ENCODE data around the gene FBXO17. TPM values are rescaled to one million over a fixed set of nuclear protein-coding genes. Genes with fewer than 3 reads are reported as not detected.
A peak's percentile ranks its signal among the peaks of the same experiment; 100 is the strongest.

FBXO17 gene
- total and polyA plus RNA-seq, 3 experiments from 2014 or later = 0.16 TPM; not detected in 2

- Histone ChIP-seq H3K36me3 (ENCODE audit: insufficient read depth, low read length) (no peaks in the 10 kb centered on the region), H3K27me3 (ENCODE audit: insufficient read depth, low read length, poor library complexity, severe bottlenecking) (no peaks in the 10 kb centered on the region), H3K4me3 (ENCODE audit: low read length) (no peak overlapping the region), H3K4me1 (ENCODE audit: insufficient read depth, low read length) (peaks cover 31% of the 10 kb centered on the region), H3K9me3 (ENCODE audit: low read length) (no peaks in the 10 kb centered on the region), H3K27ac (ENCODE audit: low read depth, low read length) (peak overlapping the region; percentile 68)
- H3K4me3 Mint-ChIP-seq = peak overlapping the region; percentile 48 to 71 (median 55)
- H3K36me3 Mint-ChIP-seq = peaks cover 0 to 33% (median 16%) of the 10 kb centered on the region in 3 donors
- ChIA-PET CTCF (interaction anchor here (0.6 kb wide), 1 partner anchor 13 kb away, joined by 3 read pairs; no protein-coding TSS in a partner anchor), POLR2A (interaction anchor here (0.7 to 1.2 kb wide), 2 partner anchors 75 to 343 kb away, joined by 3 read pairs; no protein-coding TSS in a partner anchor)
- peak overlapping the region; percentile 90 to 96 (median 93) for H3K27ac Mint-ChIP-seq
- H3K9me3 Mint-ChIP-seq = no peaks in the 10 kb centered on the region
- H3K4me1 Mint-ChIP-seq = peaks cover 31 to 45% (median 36%) of the 10 kb centered on the region in 3 donors
- no peaks in the 10 kb centered on the region for H3K27me3 Mint-ChIP-seq
- DNase-seq = peak in 4 of 5 donors; percentile 23 to 73 (median 50)
These were observed 51.2 kb downstream of the FBXO17 start for GRCh38 chr19:38924388-38924787.

- no peak overlapping the region for H3K4me3 ChIP-seq (ENCODE audit: low read length)
- H3K27me3 ChIP-seq (ENCODE audit: insufficient read depth, low read length, poor library complexity, severe bottlenecking) = no peaks in the 10 kb centered on the region
- CTCF ChIA-PET = no interaction called here
- H3K9me3 ChIP-seq (ENCODE audit: low read length) = no peaks in the 10 kb centered on the region
- Mint-ChIP-seq H3K36me3 (peaks cover 0 to 34% (median 16%) of the 10 kb centered on the region in 3 donors), H3K9me3 (no peaks in the 10 kb centered on the region), H3K27ac (peak overlapping the region in 3 of 8 donors; percentile 26 to 75 (median 57)), H3K4me3 (no peak overlapping the region), H3K4me1 (peaks cover 15 to 26% (median 22%) of the 10 kb centered on the region in 3 donors), H3K27me3 (no peaks in the 10 kb centered on the region)
- POLR2A ChIA-PET = no interaction called here
- no peak for DNase-seq
- no peaks in the 10 kb centered on the region for H3K36me3 ChIP-seq (ENCODE audit: insufficient read depth, low read length)
- peaks cover 12% of the 10 kb centered on the region for H3K4me1 ChIP-seq (ENCODE audit: insufficient read depth, low read length)
- H3K27ac ChIP-seq (ENCODE audit: low read depth, low read length) = no peak overlapping the region
These were observed 53.1 kb downstream of the FBXO17 start for GRCh38 chr19:38922482-38922881.

GRCh38 chr19:38921420-38922274, 53.9 kb downstream of the FBXO17 start:
- DNase-seq = no peak
- no peak overlapping the region for H3K4me3 Mint-ChIP-seq
- peaks cover 15 to 24% (median 22%) of the 10 kb centered on the region in 3 donors for H3K4me1 Mint-ChIP-seq
- H3K27ac Mint-ChIP-seq = peak overlapping the region in 5 of 8 donors; percentile 51 to 96 (median 71)
- H3K4me3 ChIP-seq (ENCODE audit: low read length) = no peak overlapping the region
- H3K27ac ChIP-seq (ENCODE audit: low read depth, low read length) = no peak overlapping the region
- no peaks in the 10 kb centered on the region for H3K9me3 Mint-ChIP-seq
- peaks cover 12% of the 10 kb centered on the region for H3K4me1 ChIP-seq (ENCODE audit: insufficient read depth, low read length)
- no peaks in the 10 kb centered on the region for H3K27me3 Mint-ChIP-seq
- POLR2A ChIA-PET = no interaction called here
- peaks cover 0 to 34% (median 16%) of the 10 kb centered on the region in 3 donors for H3K36me3 Mint-ChIP-seq
- H3K36me3 ChIP-seq (ENCODE audit: insufficient read depth, low read length) = no peaks in the 10 kb centered on the region
- CTCF ChIA-PET = no interaction called here
- H3K27me3 ChIP-seq (ENCODE audit: insufficient read depth, low read length, poor library complexity, severe bottlenecking) = no peaks in the 10 kb centered on the region
- no peaks in the 10 kb centered on the region for H3K9me3 ChIP-seq (ENCODE audit: low read length)

GRCh38 chr19:38920602-38921419, 54.7 kb downstream of the FBXO17 start:
- H3K27me3 Mint-ChIP-seq = no peaks in the 10 kb centered on the region
- CTCF ChIA-PET = no interaction called here
- POLR2A ChIA-PET = no interaction called here

GRCh38 chr19:38919837-38920601, 55.5 kb downstream of the FBXO17 start:
- H3K9me3 Mint-ChIP-seq = no peaks in the 10 kb centered on the region
- peaks cover 6% of the 10 kb centered on the region for H3K4me1 ChIP-seq (ENCODE audit: insufficient read depth, low read length)
- no peaks in the 10 kb centered on the region for H3K36me3 ChIP-seq (ENCODE audit: insufficient read depth, low read length)
- H3K36me3 Mint-ChIP-seq = peaks cover 0 to 27% (median 16%) of the 10 kb centered on the region in 3 donors
- H3K27ac ChIP-seq (ENCODE audit: low read depth, low read length) = no peak overlapping the region
- peaks cover 9 to 11% (median 10%) of the 10 kb centered on the region in 3 donors for H3K4me1 Mint-ChIP-seq
- DNase-seq = no peak
- no peaks in the 10 kb centered on the region for H3K9me3 ChIP-seq (ENCODE audit: low read length)
- no peaks in the 10 kb centered on the region for H3K27me3 ChIP-seq (ENCODE audit: insufficient read depth, low read length, poor library complexity, severe bottlenecking)
- CTCF ChIA-PET = interaction anchor here (2.0 kb wide), 1 partner anchor 10 kb away, joined by 9 read pairs; the partner anchor contains the start of genes MRPS12 and SARS2
- no peaks in the 10 kb centered on the region for H3K27me3 Mint-ChIP-seq
- H3K4me3 Mint-ChIP-seq = no peak overlapping the region
- peak overlapping the region in 1 of 8 donors; percentile 91 for H3K27ac Mint-ChIP-seq
- POLR2A ChIA-PET = no interaction called here
- H3K4me3 ChIP-seq (ENCODE audit: low read length) = no peak overlapping the region

More at GRCh38 chr19:38920602-38921419, 54.7 kb downstream of the FBXO17 start:
- peaks cover 0 to 29% (median 16%) of the 10 kb centered on the region in 3 donors for H3K36me3 Mint-ChIP-seq
- Histone ChIP-seq H3K9me3 (ENCODE audit: low read length) (no peaks in the 10 kb centered on the region), H3K27ac (ENCODE audit: low read depth, low read length) (no peak overlapping the region), H3K4me3 (ENCODE audit: low read length) (no peak overlapping the region), H3K4me1 (ENCODE audit: insufficient read depth, low read length) (peaks cover 12% of the 10 kb centered on the region), H3K36me3 (ENCODE audit: insufficient read depth, low read length) (no peaks in the 10 kb centered on the region), H3K27me3 (ENCODE audit: insufficient read depth, low read length, poor library complexity, severe bottlenecking) (no peaks in the 10 kb centered on the region)
- DNase-seq = no peak
- H3K27ac Mint-ChIP-seq = no peak overlapping the region
- H3K4me1 Mint-ChIP-seq = peaks cover 14 to 17% (median 15%) of the 10 kb centered on the region in 3 donors
- H3K4me3 Mint-ChIP-seq = no peak overlapping the region
- no peaks in the 10 kb centered on the region for H3K9me3 Mint-ChIP-seq

- POLR2A ChIA-PET = no interaction called here
- H3K27me3 Mint-ChIP-seq = no peaks in the 10 kb centered on the region
- H3K36me3 Mint-ChIP-seq = peaks cover 0 to 21% (median 12%) of the 10 kb centered on the region in 3 donors
- CTCF ChIA-PET = interaction anchor here (2.0 kb wide), 1 partner anchor 11 kb away, joined by 9 read pairs; the partner anchor contains the start of genes MRPS12 and SARS2
- H3K4me1 Mint-ChIP-seq = no peaks in the 10 kb centered on the region
- Histone ChIP-seq H3K27me3 (ENCODE audit: insufficient read depth, low read length, poor library complexity, severe bottlenecking) (no peaks in the 10 kb centered on the region), H3K9me3 (ENCODE audit: low read length) (no peaks in the 10 kb centered on the region), H3K4me1 (ENCODE audit: insufficient read depth, low read length) (no peaks in the 10 kb centered on the region), H3K27ac (ENCODE audit: low read depth, low read length) (no peak overlapping the region), H3K4me3 (ENCODE audit: low read length) (no peak overlapping the region), H3K36me3 (ENCODE audit: insufficient read depth, low read length) (no peaks in the 10 kb centered on the region)
- no peak for DNase-seq
- no peak overlapping the region for H3K4me3 Mint-ChIP-seq
- no peak overlapping the region for H3K27ac Mint-ChIP-seq
- no peaks in the 10 kb centered on the region for H3K9me3 Mint-ChIP-seq
These were observed 57.0 kb downstream of the FBXO17 start for GRCh38 chr19:38918526-38918925.

- peak overlapping the region in 1 of 8 donors; percentile 33 for H3K27ac Mint-ChIP-seq
- no peaks in the 10 kb centered on the region for H3K27me3 Mint-ChIP-seq
- Histone ChIP-seq H3K27me3 (ENCODE audit: insufficient read depth, low read length, poor library complexity, severe bottlenecking) (no peaks in the 10 kb centered on the region), H3K36me3 (ENCODE audit: insufficient read depth, low read length) (no peaks in the 10 kb centered on the region), H3K4me3 (ENCODE audit: low read length) (no peak overlapping the region), H3K9me3 (ENCODE audit: low read length) (no peaks in the 10 kb centered on the region), H3K4me1 (ENCODE audit: insufficient read depth, low read length) (no peaks in the 10 kb centered on the region), H3K27ac (ENCODE audit: low read depth, low read length) (no peak overlapping the region)
- H3K36me3 Mint-ChIP-seq = peaks cover 0 to 21% (median 12%) of the 10 kb centered on the region in 3 donors
- no peaks in the 10 kb centered on the region for H3K9me3 Mint-ChIP-seq
- no peak overlapping the region for H3K4me3 Mint-ChIP-seq
- ChIA-PET POLR2A (no interaction called here), CTCF (interaction anchor here (2.0 kb wide), 1 partner anchor 12 kb away, joined by 9 read pairs; the partner anchor contains the start of genes MRPS12 and SARS2)
- no peak for DNase-seq
- no peaks in the 10 kb centered on the region for H3K4me1 Mint-ChIP-seq
These were observed 57.5 kb downstream of the FBXO17 start for GRCh38 chr19:38917921-38918491.
